Mesenchymal stem cell (in vitro differentiated cells and primary cell): ENCODE measurements around the gene FHOD3.

Experiments
- DNase-seq: peaks from one replicate; pipeline ENCODE4 v3.0.0-alpha.2; 2013
- H2AFZ ChIP-seq: one replicate; pipeline ENCODE4 v1.6.1; 2013; ENCODE audit warnings: low read depth, mild to moderate bottlenecking, control low read depth, inconsistent platforms, low read length, moderate library complexity
- H2AK5ac ChIP-seq: 2 replicates; pipeline ENCODE4 v1.6.1; 2013; ENCODE audit warnings: low read length, moderate library complexity, mild to moderate bottlenecking, inconsistent platforms; ENCODE audit not compliant: severe bottlenecking
- H2BK120ac ChIP-seq: one replicate; pipeline ENCODE4 v1.6.1; 2013; ENCODE audit warnings: low read depth, mild to moderate bottlenecking, inconsistent platforms, low read length, moderate library complexity
- H2BK12ac ChIP-seq, 2 experiments: one replicate each; pipeline ENCODE4 v1.6.1; 2013; ENCODE audit warnings: inconsistent platforms in 2 of 2, low read length in 2 of 2, mild to moderate bottlenecking in 2 of 2, moderate library complexity in 2 of 2, control low read depth in 1 of 2
- H2BK15ac ChIP-seq: one replicate; pipeline ENCODE4 v1.6.1; 2013; ENCODE audit warnings: mild to moderate bottlenecking, low read depth, inconsistent platforms; ENCODE audit not compliant: poor library complexity, severe bottlenecking
- H2BK5ac ChIP-seq: 2 replicates; pipeline ENCODE4 v1.6.1; 2013; ENCODE audit warnings: low read depth, mild to moderate bottlenecking, low read length, control low read depth, inconsistent platforms; ENCODE audit not compliant: poor library complexity, severe bottlenecking
- H3K14ac ChIP-seq, 2 experiments: one replicate each; pipeline ENCODE4 v1.6.1; 2013; ENCODE audit warnings: inconsistent platforms in 2 of 2, low read length in 2 of 2, control low read depth in 1 of 2, mild to moderate bottlenecking in 1 of 2, moderate library complexity in 1 of 2
- H3K18ac ChIP-seq, 2 experiments: one replicate each; pipeline ENCODE4 v1.6.1; 2013; ENCODE audit warnings: inconsistent platforms in 2 of 2, low read length in 2 of 2, control low read depth in 1 of 2, low read depth in 1 of 2, mild to moderate bottlenecking in 1 of 2
- H3K23ac ChIP-seq, 2 experiments: one replicate each; pipeline ENCODE4 v1.6.1; 2013; ENCODE audit warnings: inconsistent platforms in 2 of 2, low read length in 2 of 2, mild to moderate bottlenecking in 2 of 2, moderate library complexity in 2 of 2, control low read depth in 1 of 2
- H3K27ac ChIP-seq: 2 replicates; pipeline ENCODE4 v1.5.1; 2013; ENCODE audit warnings: mild to moderate bottlenecking, moderate library complexity, low read length, control low read depth, inconsistent platforms; ENCODE audit not compliant: poor library complexity, severe bottlenecking
- H3K27me3 ChIP-seq, 2 experiments: 2 replicates each; pipeline versions ENCODE4 v1.6.1 to v1.7.0; 2013; ENCODE audit warnings: low read length in 2 of 2, mild to moderate bottlenecking in 2 of 2, moderate library complexity in 2 of 2, control low read depth in 1 of 2, inconsistent platforms in 1 of 2; ENCODE audit not compliant: control insufficient read depth in 1 of 2, insufficient read depth in 1 of 2
- H3K36me3 ChIP-seq, 2 experiments: 2 replicates each; pipeline versions ENCODE4 v1.6.1 to v1.7.0; 2013; ENCODE audit warnings: low read length in 2 of 2, control low read depth in 1 of 2, inconsistent platforms in 1 of 2, low read depth in 1 of 2, mild to moderate bottlenecking in 1 of 2; ENCODE audit not compliant: insufficient read depth in 2 of 2, control insufficient read depth in 1 of 2
- H3K4ac ChIP-seq, 2 experiments: one replicate each; pipeline ENCODE4 v1.6.1; 2013; ENCODE audit warnings: inconsistent platforms in 2 of 2, low read length in 2 of 2, mild to moderate bottlenecking in 2 of 2, moderate library complexity in 2 of 2, control low read depth in 1 of 2, low read depth in 1 of 2
- H3K4me1 ChIP-seq: 2 replicates; pipeline ENCODE4 v1.6.1; 2013; ENCODE audit warnings: low read depth, low read length, control low read depth; ENCODE audit not compliant: control insufficient read depth, insufficient read depth
- H3K4me2 ChIP-seq: 2 replicates; pipeline ENCODE4 v1.6.1; 2013; ENCODE audit warnings: low read length, mild to moderate bottlenecking, inconsistent platforms; ENCODE audit not compliant: poor library complexity, severe bottlenecking
- H3K4me3 ChIP-seq, 2 experiments: 2 replicates each; pipeline versions ENCODE4 v1.5.1 to v1.7.0; 2013; ENCODE audit warnings: low read length in 2 of 2, mild to moderate bottlenecking in 2 of 2, control low read depth in 1 of 2, low read depth in 1 of 2; ENCODE audit not compliant: insufficient read depth in 1 of 2
- H3K79me1 ChIP-seq: replicated peaks from 2 replicates; pipeline ENCODE4 v1.6.1; 2013; ENCODE audit warnings: mild to moderate bottlenecking, control low read depth, low read length, inconsistent platforms; ENCODE audit not compliant: poor library complexity, severe bottlenecking
- H3K9ac ChIP-seq: 2 replicates; pipeline ENCODE4 v1.7.0; 2013; ENCODE audit warnings: mild to moderate bottlenecking, low read length, moderate library complexity
- H3K9me3 ChIP-seq: 2 replicates; pipeline ENCODE4 v1.7.0; 2013; ENCODE audit warnings: mild to moderate bottlenecking, low read length; ENCODE audit not compliant: control insufficient read depth
- H4K8ac ChIP-seq: one replicate; pipeline ENCODE4 v1.6.1; 2013; ENCODE audit warnings: inconsistent platforms, mild to moderate bottlenecking, low read length, moderate library complexity
- H4K91ac ChIP-seq: one replicate; pipeline ENCODE4 v1.6.1; 2013; ENCODE audit warnings: mild to moderate bottlenecking, low read length, inconsistent platforms
- WGBS: methylation state at CpG from one replicate; pipeline ENCODE4 v1.1.7; 2013; ENCODE audit warnings: mixed read lengths; 5-methylcytosine and 5-hydroxymethylcytosine counted together

Gene FHOD3

GRCh38 chr18:36560187-36560586, 262.7 kb downstream of the FHOD3 start:
- Histone ChIP-seq H3K23ac (no peak overlapping the region), H2BK5ac (no peak overlapping the region), H3K27ac (no peak overlapping the region), H2AK5ac (no peak overlapping the region), H3K18ac (no peak overlapping the region), H3K27me3 (no peaks in the 10 kb centered on the region), H3K4me1 (no peaks in the 10 kb centered on the region), H2BK120ac (no peak overlapping the region), H3K14ac (no peak overlapping the region), H3K9ac (no peak overlapping the region), H4K8ac (no peak overlapping the region), H2AFZ (no peak overlapping the region), H2BK15ac (no peak overlapping the region), H3K4me3 (no peak overlapping the region), H4K91ac (no peak overlapping the region), H3K4me2 (no peak overlapping the region), H3K79me1 (peaks cover 12% of the 10 kb centered on the region), H2BK12ac (no peak overlapping the region), H3K4ac (no peak overlapping the region), H3K36me3 (peaks cover 0 to 6% of the 10 kb centered on the region in 2 experiments), H3K9me3 (no peaks in the 10 kb centered on the region)
- WGBS, result 74% methylated on average over 2 of the region's 2 CpGs
- DNase-seq, result no peak

DNA sequence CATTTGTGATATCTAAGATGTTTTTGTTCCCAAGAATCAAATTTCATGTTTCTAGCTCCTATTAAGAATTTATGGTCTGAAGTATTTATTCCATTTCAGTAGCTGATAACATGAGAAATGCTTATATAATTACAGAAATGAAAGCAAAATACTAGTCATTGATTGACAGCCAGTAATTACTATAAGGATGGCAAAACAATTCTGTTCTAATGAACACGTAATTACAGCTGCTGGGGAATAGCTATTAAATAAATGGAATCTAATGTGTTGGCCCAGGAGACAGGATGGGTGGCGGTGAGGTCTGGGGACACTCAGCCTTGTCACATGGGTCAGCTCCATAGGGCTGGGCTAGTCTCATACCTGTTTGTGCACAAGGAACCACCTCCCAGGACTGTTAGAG, 263.5 kb downstream of the FHOD3 start:
- Histone ChIP-seq H3K4me3 (no peak overlapping the region), H2AK5ac (no peak overlapping the region), H3K4me2 (no peak overlapping the region), H4K8ac (no peak overlapping the region), H2AFZ (no peak overlapping the region), H3K4ac (no peak overlapping the region), H3K36me3 (peaks cover 0 to 6% of the 10 kb centered on the region in 2 experiments), H3K23ac (no peak overlapping the region), H3K27me3 (no peaks in the 10 kb centered on the region), H2BK5ac (no peak overlapping the region), H3K4me1 (no peaks in the 10 kb centered on the region), H3K27ac (no peak overlapping the region), H2BK15ac (no peak overlapping the region), H2BK12ac (no peak overlapping the region), H3K14ac (no peak overlapping the region), H3K18ac (no peak overlapping the region), H3K9me3 (no peaks in the 10 kb centered on the region), H4K91ac (no peak overlapping the region), H3K79me1 (peaks cover 12% of the 10 kb centered on the region), H3K9ac (no peak overlapping the region), H2BK120ac (no peak overlapping the region)
- WGBS, result 84% methylated on average over 2 of the region's 2 CpGs
- DNase-seq, result no peak

GRCh38 chr18:36564841-36565240, 267.3 kb downstream of the FHOD3 start:
- H2AFZ ChIP-seq, result no peak overlapping the region
- H2BK15ac ChIP-seq, result no peak overlapping the region
- no peak overlapping the region for H3K27ac ChIP-seq
- no peak for DNase-seq
- no peak overlapping the region for H2BK12ac ChIP-seq
- H3K4ac ChIP-seq, result no peak overlapping the region
- peaks cover 12% of the 10 kb centered on the region for H3K79me1 ChIP-seq
- H3K14ac ChIP-seq, result no peak overlapping the region
- no peaks in the 10 kb centered on the region for H3K4me1 ChIP-seq
- H3K4me2 ChIP-seq, result no peak overlapping the region
- H3K36me3 ChIP-seq, result peaks cover 0 to 6% of the 10 kb centered on the region in 2 experiments
- H3K9me3 ChIP-seq, result no peaks in the 10 kb centered on the region
- H2AK5ac ChIP-seq, result no peak overlapping the region
- H4K91ac ChIP-seq, result no peak overlapping the region
- H4K8ac ChIP-seq, result no peak overlapping the region
- no peak overlapping the region for H3K23ac ChIP-seq
- H3K9ac ChIP-seq, result no peak overlapping the region
- H2BK5ac ChIP-seq, result no peak overlapping the region
- no CpG with 5 or more reads among the region's 2 CpGs for WGBS
- H2BK120ac ChIP-seq, result no peak overlapping the region
- no peaks in the 10 kb centered on the region for H3K27me3 ChIP-seq
- no peak overlapping the region for H3K4me3 ChIP-seq
- no peak overlapping the region for H3K18ac ChIP-seq

GRCh38 chr18:36567800-36568199, 270.3 kb downstream of the FHOD3 start:
- Histone ChIP-seq H3K27me3 (no peaks in the 10 kb centered on the region), H3K4me2 (no peak overlapping the region), H2AK5ac (no peak overlapping the region), H3K4me1 (no peaks in the 10 kb centered on the region), H4K8ac (no peak overlapping the region), H2BK12ac (no peak overlapping the region), H3K4me3 (no peak overlapping the region), H2BK15ac (no peak overlapping the region), H3K9me3 (no peaks in the 10 kb centered on the region), H3K18ac (no peak overlapping the region), H2BK5ac (no peak overlapping the region), H3K27ac (no peak overlapping the region), H3K4ac (no peak overlapping the region), H3K14ac (no peak overlapping the region), H3K9ac (no peak overlapping the region), H3K36me3 (peaks cover 0 to under 1% of the 10 kb centered on the region in 2 experiments), H3K79me1 (peaks cover 13% of the 10 kb centered on the region), H3K23ac (no peak overlapping the region), H4K91ac (no peak overlapping the region), H2BK120ac (no peak overlapping the region), H2AFZ (no peak overlapping the region)
- 67% methylated on average over 1 of the region's 1 CpG for WGBS
- no peak for DNase-seq
